K562 (cell line): ENCODE results near the gene HEATR9. TPM values are rescaled to one million over a fixed set of nuclear protein-coding genes. Genes with fewer than 3 reads are reported as not detected.
A peak's percentile ranks its signal among the peaks of the same experiment; 100 is the strongest.

Experiments
- BACH1 ChIP-seq: fragments of 200-800 bp; sonication (Bioruptor generic); IDR thresholded peaks from 2 replicates; pipeline ENCODE4 v1.6.1; 2016; ENCODE audit warnings: missing genetic modification characterization, missing compliant biosample characterization
- FOSL1 ChIP-seq: fragments of 200-800 bp; sonication (Bioruptor generic); conservative IDR thresholded peaks from 2 replicates; pipeline ENCODE4 v1.6.1; 2016; ENCODE audit warnings: missing genetic modification characterization, missing compliant biosample characterization
- GATA2 ChIP-seq: sonication (generic); formaldehyde crosslinking; IDR thresholded peaks from 2 replicates; pipeline ENCODE4 v1.4.0; 2020; ENCODE audit warnings: mild to moderate bottlenecking, missing genetic modification reagents
- PRPF4 ChIP-seq: fragments of 200-400 bp; formaldehyde crosslinking; IDR thresholded peaks from one replicate; pipeline ENCODE4 v1.6.1; 2017; ENCODE audit warnings: low read length, low read depth, mild to moderate bottlenecking; ENCODE audit not compliant: insufficient read depth, poor library complexity, severe bottlenecking
- SMAD4 ChIP-seq: fragments of 250-450 bp; sonication (Bioruptor Pico); conservative IDR thresholded peaks from 2 replicates; pipeline ENCODE4 v1.8.0; 2021; ENCODE audit warnings: inconsistent platforms, mild to moderate bottlenecking, moderate library complexity
- SNRNP70 ChIP-seq: fragments of 200-400 bp; formaldehyde crosslinking; optimal IDR thresholded peaks from 2 replicates; pipeline ENCODE3; 2017; ENCODE audit warnings: low read depth, low read length
- STAG1 ChIP-seq: sonication (generic); formaldehyde crosslinking; IDR thresholded peaks from 2 replicates; pipeline ENCODE4 v1.5.0; 2020; ENCODE audit warnings: missing genetic modification reagents, borderline replicate concordance
- ZBTB17 ChIP-seq: fragments of 450-650 bp; formaldehyde crosslinking; IDR thresholded peaks from 2 replicates; pipeline ENCODE4 v1.4.0; 2020; ENCODE audit warnings: mild to moderate bottlenecking
- ZFP30 ChIP-seq: fragments of 250-450 bp; sonication (Bioruptor Pico); IDR thresholded peaks from 2 replicates; pipeline ENCODE4 v1.8.0; 2022; ENCODE audit warnings: moderate library complexity, mild to moderate bottlenecking, inconsistent platforms, borderline replicate concordance
- polyA plus RNA-seq, 8 experiments: library from polyadenylated mRNA; depleted of rRNA in 4 of 8; stranded (reverse) in 5 of 8; unstranded in 3 of 8; fragments of >200 nt; fragmentation: Nextera tagmentation in 2 of 8; fragmentation: Illumina TruSeq in 1 of 8; extraction: Ambion mirVana in 2 of 8; extraction: Trizol in 1 of 8; gene quantifications; 2 replicates each; pipeline versions ENCODE4 v1.2.1 to v1.2.3, GENCODE V29; 2011 to 2014; ENCODE audit warnings: inconsistent platforms in 1 of 8, missing spikeins in 1 of 8
- total RNA-seq, 7 experiments: library from RNA; depleted of rRNA in 6 of 7; stranded (reverse); fragments of >200 nt in 6 of 7; fragmentation: Illumina TruSeq in 2 of 7; extraction: Trizol in 2 of 7; gene quantifications; 2 replicates each; pipeline versions ENCODE4 v1.2.1 to v1.2.3, GENCODE V29; 2011 to 2021; ENCODE audit warnings: low replicate concordance in 1 of 7
- TF ChIP-seq, protein P1 (sequence below): fragments of 450-650 bp; IDR thresholded peaks from 2 replicates; pipeline ENCODE4 v1.6.1; 2016; ENCODE audit warnings: mild to moderate bottlenecking, moderate library complexity
- TF ChIP-seq, protein P2 (sequence below): IDR thresholded peaks from 3 replicates; pipeline ENCODE4 v1.6.1; 2011; ENCODE audit warnings: borderline replicate concordance, mild to moderate bottlenecking, moderate library complexity; ENCODE audit not compliant: insufficient read length; ENCODE audit errors: extremely low read depth
- TF ChIP-seq, protein P3 (sequence below): fragments of 250-450 bp; sonication (Bioruptor Pico); IDR thresholded peaks from 2 replicates; pipeline ENCODE4 v1.5.1; 2021; ENCODE audit warnings: mild to moderate bottlenecking

HEATR9 gene
- total and polyA plus RNA-seq, 9 of the 15 experiments (the other 6 are each of a cell fraction or from before 2014, with no cell fraction given), result not detected

DNA sequence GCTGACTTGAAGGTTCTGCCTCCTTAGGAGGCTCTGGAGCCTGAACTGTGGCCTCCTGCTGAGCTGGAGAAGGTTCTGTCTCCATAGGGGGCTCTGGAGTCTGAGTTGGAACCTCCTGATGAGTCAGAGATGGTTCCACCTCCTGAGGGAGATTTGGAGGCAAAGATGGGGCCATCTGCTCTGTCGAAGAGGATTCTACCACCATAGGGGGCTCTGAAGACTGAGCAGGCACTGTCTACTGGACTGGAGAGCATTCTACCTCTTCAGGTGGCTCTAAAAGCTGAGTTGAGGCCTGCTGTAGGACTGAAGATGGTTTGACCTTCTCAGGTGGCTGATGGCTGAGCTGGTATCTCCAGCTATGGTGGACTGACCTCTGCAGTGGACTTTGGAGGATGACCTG is 45.7 kb upstream of the HEATR9 start (continued):
- TF ChIP-seq, protein P1, sequence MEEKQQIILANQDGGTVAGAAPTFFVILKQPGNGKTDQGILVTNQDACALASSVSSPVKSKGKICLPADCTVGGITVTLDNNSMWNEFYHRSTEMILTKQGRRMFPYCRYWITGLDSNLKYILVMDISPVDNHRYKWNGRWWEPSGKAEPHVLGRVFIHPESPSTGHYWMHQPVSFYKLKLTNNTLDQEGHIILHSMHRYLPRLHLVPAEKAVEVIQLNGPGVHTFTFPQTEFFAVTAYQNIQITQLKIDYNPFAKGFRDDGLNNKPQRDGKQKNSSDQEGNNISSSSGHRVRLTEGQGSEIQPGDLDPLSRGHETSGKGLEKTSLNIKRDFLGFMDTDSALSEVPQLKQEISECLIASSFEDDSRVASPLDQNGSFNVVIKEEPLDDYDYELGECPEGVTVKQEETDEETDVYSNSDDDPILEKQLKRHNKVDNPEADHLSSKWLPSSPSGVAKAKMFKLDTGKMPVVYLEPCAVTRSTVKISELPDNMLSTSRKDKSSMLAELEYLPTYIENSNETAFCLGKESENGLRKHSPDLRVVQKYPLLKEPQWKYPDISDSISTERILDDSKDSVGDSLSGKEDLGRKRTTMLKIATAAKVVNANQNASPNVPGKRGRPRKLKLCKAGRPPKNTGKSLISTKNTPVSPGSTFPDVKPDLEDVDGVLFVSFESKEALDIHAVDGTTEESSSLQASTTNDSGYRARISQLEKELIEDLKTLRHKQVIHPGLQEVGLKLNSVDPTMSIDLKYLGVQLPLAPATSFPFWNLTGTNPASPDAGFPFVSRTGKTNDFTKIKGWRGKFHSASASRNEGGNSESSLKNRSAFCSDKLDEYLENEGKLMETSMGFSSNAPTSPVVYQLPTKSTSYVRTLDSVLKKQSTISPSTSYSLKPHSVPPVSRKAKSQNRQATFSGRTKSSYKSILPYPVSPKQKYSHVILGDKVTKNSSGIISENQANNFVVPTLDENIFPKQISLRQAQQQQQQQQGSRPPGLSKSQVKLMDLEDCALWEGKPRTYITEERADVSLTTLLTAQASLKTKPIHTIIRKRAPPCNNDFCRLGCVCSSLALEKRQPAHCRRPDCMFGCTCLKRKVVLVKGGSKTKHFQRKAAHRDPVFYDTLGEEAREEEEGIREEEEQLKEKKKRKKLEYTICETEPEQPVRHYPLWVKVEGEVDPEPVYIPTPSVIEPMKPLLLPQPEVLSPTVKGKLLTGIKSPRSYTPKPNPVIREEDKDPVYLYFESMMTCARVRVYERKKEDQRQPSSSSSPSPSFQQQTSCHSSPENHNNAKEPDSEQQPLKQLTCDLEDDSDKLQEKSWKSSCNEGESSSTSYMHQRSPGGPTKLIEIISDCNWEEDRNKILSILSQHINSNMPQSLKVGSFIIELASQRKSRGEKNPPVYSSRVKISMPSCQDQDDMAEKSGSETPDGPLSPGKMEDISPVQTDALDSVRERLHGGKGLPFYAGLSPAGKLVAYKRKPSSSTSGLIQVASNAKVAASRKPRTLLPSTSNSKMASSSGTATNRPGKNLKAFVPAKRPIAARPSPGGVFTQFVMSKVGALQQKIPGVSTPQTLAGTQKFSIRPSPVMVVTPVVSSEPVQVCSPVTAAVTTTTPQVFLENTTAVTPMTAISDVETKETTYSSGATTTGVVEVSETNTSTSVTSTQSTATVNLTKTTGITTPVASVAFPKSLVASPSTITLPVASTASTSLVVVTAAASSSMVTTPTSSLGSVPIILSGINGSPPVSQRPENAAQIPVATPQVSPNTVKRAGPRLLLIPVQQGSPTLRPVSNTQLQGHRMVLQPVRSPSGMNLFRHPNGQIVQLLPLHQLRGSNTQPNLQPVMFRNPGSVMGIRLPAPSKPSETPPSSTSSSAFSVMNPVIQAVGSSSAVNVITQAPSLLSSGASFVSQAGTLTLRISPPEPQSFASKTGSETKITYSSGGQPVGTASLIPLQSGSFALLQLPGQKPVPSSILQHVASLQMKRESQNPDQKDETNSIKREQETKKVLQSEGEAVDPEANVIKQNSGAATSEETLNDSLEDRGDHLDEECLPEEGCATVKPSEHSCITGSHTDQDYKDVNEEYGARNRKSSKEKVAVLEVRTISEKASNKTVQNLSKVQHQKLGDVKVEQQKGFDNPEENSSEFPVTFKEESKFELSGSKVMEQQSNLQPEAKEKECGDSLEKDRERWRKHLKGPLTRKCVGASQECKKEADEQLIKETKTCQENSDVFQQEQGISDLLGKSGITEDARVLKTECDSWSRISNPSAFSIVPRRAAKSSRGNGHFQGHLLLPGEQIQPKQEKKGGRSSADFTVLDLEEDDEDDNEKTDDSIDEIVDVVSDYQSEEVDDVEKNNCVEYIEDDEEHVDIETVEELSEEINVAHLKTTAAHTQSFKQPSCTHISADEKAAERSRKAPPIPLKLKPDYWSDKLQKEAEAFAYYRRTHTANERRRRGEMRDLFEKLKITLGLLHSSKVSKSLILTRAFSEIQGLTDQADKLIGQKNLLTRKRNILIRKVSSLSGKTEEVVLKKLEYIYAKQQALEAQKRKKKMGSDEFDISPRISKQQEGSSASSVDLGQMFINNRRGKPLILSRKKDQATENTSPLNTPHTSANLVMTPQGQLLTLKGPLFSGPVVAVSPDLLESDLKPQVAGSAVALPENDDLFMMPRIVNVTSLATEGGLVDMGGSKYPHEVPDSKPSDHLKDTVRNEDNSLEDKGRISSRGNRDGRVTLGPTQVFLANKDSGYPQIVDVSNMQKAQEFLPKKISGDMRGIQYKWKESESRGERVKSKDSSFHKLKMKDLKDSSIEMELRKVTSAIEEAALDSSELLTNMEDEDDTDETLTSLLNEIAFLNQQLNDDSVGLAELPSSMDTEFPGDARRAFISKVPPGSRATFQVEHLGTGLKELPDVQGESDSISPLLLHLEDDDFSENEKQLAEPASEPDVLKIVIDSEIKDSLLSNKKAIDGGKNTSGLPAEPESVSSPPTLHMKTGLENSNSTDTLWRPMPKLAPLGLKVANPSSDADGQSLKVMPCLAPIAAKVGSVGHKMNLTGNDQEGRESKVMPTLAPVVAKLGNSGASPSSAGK, result 0 out of 2 replicates have a peak, but pooled peaks have one; percentile 27
- TF ChIP-seq, protein P2, sequence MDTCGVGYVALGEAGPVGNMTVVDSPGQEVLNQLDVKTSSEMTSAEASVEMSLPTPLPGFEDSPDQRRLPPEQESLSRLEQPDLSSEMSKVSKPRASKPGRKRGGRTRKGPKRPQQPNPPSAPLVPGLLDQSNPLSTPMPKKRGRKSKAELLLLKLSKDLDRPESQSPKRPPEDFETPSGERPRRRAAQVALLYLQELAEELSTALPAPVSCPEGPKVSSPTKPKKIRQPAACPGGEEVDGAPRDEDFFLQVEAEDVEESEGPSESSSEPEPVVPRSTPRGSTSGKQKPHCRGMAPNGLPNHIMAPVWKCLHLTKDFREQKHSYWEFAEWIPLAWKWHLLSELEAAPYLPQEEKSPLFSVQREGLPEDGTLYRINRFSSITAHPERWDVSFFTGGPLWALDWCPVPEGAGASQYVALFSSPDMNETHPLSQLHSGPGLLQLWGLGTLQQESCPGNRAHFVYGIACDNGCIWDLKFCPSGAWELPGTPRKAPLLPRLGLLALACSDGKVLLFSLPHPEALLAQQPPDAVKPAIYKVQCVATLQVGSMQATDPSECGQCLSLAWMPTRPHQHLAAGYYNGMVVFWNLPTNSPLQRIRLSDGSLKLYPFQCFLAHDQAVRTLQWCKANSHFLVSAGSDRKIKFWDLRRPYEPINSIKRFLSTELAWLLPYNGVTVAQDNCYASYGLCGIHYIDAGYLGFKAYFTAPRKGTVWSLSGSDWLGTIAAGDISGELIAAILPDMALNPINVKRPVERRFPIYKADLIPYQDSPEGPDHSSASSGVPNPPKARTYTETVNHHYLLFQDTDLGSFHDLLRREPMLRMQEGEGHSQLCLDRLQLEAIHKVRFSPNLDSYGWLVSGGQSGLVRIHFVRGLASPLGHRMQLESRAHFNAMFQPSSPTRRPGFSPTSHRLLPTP, result no peak
- TF ChIP-seq SMAD4 (no peak), ZBTB17 (no peak), STAG1 (CRISPR knock-in tag) (no peak), FOSL1 (0 out of 2 replicates have a peak, but pooled peaks have one; percentile 16), GATA2 (no peak), SNRNP70 (no peak), PRPF4 (no peak), ZFP30 (CRISPR knock-in tag) (no peak), BACH1 (tag) (no peak)
- TF ChIP-seq, protein P3, sequence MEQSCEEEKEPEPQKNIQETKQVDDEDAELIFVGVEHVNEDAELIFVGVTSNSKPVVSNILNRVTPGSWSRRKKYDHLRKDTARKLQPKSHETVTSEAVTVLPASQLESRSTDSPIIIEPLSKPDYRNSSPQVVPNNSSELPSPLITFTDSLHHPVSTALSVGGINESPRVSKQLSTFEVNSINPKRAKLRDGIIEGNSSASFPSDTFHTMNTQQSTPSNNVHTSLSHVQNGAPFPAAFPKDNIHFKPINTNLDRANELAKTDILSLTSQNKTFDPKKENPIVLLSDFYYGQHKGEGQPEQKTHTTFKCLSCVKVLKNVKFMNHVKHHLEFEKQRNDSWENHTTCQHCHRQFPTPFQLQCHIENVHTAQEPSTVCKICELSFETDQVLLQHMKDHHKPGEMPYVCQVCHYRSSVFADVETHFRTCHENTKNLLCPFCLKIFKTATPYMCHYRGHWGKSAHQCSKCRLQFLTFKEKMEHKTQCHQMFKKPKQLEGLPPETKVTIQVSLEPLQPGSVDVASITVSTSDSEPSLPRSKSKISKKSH, result no peak
